HG02588 (cell line): ENCODE results near the gene AATK.

Experiments used
- ATAC-seq: cut with Tn5 transposase; IDR thresholded peaks from one replicate; pipeline ENCODE4 v1.9.1; 2021; ENCODE audit warnings: mild to moderate bottlenecking, moderate library complexity; ENCODE audit not compliant: unreplicated experiment

AATK gene

DNA sequence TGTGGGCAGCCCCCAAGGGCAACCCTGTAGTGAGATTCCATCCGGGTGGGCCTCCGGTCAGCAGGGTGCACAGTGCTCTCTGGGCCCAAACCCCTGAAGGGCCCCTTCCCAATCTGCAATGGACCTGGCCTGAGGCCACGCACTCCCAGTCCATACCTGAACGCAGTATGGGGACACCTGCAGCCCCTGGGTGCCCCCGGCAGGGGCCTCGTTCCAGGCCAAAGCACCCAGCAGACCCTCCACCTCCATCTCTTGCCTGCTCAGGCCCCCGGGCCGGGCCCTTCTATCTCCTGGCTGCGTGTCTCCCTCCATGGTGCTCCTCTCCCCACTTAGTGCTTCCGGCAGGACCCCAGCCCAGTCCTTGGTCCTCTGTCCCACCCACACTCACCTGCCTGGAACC, 17.3 kb upstream of the AATK start:
- no peak for ATAC-seq

DNA sequence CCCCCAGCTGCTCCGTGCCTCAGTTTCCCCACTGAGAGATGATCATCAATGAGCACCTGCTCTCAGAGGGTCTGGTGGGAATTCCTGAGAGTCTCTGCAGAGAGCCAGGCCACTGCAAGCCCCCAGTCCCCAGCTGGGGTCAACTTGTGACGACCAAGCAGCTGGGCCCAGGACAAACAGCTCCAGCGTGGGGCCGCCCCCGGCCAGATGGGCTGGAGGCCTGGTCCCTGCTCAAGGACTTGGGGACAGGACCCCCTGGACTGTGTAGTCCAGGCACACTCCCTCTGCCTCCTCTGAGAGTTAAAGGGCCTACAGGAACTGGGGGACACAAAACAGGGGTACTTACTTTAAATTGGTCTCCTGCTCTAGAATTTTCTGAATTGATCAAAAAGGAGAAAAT, 16.6 kb upstream of the AATK start:
- no peak for ATAC-seq

DNA sequence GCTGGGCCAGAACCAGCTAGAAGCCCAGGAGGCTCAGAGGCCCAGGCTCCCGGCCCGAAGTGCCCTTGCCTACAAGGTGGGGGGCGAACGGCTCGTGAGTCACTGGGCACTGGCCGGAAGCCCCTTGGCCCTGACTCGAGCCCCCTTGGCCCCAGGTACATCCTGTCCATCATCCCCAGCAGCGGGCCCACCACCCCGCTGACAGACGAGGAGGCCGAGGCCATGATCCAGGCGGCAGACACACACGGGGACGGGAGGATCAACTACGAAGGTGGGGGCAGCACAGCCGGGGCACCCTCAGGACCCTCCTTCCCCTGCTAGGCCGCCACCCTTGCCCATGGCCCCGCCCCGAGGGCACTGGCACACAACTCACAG, 15.8 kb upstream of the AATK start:
- no peak for ATAC-seq

DNA sequence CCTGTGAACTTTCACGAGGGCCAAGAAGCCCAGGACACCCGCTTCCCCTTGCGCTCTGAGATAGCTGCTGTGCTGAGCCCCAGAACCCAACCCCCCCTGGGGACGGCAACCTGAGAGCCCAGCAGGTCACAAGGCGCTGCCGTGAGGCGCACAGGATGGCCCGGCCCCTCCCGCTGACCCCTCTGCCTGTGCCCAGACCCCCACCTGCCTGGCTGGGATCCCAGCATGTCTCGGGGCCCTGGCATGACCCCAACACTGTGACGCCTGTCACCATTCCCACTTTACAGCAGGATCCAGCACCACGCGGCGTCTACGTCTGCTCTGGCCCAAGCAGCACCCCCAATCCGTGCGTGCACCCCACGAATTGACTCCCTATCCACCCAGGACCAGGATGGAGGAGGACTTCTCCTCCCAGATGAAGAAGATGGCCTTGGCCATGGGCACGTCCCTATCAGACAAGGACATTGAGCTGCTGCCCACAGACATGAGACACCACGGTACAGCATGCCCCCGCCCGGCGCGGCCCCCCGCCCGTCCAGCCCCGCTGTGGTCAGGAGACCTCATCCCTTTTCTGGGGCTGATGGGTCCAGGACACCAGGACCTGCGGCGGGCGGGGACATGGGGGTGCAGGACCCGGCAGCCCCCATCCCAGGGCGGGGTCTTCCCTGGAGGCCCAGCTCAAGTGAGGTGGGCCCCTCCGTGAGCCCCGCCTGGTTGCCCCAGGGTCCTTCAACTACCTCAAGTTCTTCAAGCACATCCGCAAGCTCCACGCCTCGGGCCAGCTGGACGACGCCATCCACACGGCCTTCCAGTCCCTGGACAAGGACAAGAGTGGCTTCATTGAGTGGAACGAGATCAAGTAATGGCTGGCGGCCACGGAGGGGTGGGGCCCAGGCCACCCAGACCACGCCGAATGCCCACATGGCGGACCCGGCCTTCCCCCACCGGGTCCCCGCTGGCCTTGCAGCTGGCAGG, 15.1 kb upstream of the AATK start:
- ATAC-seq = no peak

DNA sequence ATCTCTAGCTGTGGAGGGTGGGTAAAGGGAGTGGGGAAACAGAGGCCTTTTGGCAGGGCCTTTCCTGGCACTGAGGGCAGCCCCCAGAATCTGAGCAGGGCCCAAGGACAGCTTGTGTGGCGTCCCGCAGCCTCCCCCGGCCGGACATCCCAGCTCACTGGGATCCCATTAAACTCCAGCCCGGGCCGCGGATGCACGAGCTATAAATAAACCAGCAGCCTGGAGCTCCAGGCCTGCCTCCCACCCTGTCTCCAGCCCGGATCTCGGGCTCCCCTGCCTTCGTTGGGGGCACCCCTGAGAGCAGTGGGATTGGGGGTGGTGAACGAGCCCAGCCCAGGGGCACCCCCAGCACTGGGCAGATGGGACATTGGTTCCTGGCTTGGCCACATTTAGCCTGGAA, 13.8 kb upstream of the AATK start:
- no peak for ATAC-seq

DNA sequence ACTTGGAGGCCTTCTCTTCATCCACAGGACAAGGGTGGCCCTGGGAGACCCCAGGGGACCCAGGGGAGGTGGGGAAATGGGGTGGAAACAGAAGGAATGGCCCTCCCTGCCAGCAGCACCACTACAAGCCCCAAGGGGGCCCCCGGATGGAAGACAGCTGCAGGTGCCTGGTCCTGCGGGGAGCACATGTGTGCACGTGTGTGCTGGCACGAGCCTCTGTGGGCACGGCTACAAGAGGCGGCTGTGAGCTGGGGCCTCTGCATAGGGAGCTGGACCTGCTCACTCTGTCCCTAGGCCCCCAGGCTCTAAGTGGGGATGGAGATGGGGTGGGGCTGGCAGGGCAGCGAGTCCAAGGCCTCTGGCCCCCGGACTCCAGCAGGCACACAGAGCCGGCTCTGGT, 13.2 kb upstream of the AATK start:
- no peak for ATAC-seq

DNA sequence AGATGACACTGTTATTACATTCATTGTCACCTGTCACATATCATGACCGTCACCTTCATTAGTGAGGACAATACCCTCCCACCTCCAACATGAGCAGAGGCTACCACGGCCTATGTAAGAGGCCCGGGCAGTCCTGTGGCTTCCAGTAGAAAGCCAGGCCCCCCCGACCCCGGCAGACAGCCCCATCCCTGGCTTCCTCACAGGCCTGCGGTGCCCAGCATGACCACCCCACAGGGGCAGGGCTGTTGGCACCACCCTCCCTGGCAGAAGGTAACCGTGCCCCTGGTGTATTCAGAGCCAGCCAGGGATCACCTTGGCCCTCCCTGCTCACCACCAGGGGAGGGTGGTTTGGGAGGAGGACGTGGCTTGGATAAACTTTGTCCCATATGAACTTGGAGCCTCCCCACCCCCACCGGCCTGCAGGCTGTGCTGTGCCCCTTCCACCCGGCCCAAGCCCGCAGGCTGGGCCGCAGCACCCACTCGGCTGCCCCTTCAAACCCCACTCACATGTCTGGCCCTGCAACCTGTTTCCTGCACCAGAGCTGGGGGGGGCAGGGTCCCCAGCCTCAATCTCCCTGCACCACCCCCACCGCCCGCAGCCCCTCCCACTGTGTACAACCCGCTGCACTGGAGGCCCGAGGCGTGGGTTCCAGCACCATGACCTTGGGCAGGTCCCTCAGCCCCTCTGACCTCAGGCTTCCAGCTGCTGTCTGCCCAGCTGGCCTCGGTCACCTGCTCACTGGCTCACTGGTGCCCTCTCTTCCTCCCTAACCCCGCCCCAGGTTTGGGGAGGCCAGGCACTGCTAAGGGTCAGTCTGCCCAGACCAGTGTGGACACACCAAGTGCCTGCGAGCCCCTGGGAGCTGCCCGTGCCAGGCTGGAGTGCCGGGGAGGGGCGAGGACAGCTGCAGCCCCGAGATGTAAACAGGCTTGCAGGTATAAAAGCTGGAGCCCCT, 12.4 kb upstream of the AATK start:
- ATAC-seq = no peak

DNA sequence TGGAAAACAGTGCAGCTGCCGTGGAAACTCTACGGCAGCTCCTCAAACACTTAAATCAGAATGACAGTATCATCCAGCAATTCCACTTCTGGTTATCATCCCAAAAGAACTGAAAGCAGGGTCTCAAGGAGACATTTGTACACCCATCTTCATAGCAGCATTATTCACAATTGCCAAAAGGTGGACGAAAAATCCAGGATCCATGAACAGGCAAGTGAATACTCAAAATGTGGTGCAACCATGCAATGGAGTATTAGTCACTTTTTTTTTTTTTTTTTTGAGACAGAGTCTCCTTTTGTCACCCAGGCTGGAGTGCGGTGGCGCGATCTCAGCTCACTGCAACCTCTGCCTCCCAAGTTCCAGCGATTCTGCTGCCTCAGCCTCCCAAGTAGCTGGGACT, 10.6 kb upstream of the AATK start:
- ATAC-seq = no peak

DNA sequence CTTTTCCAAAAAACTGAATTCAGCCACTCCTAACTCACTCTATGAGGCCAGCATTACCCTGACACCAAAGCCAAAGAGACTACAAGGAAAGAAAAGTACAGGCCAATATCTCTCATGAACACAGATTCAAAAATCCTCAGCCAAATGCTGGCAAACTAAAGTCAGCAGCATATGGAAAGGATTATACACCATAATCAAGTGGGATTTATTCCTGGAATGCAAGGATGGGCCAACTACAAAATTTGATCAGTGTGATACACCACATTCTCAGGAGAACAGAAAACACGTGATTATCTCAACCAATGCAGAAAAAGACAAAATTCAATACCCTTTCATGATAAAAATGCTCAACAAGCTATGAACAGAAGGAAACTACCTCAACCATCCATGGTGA, 7.7 kb upstream of the AATK start:
- ATAC-seq = no peak

DNA sequence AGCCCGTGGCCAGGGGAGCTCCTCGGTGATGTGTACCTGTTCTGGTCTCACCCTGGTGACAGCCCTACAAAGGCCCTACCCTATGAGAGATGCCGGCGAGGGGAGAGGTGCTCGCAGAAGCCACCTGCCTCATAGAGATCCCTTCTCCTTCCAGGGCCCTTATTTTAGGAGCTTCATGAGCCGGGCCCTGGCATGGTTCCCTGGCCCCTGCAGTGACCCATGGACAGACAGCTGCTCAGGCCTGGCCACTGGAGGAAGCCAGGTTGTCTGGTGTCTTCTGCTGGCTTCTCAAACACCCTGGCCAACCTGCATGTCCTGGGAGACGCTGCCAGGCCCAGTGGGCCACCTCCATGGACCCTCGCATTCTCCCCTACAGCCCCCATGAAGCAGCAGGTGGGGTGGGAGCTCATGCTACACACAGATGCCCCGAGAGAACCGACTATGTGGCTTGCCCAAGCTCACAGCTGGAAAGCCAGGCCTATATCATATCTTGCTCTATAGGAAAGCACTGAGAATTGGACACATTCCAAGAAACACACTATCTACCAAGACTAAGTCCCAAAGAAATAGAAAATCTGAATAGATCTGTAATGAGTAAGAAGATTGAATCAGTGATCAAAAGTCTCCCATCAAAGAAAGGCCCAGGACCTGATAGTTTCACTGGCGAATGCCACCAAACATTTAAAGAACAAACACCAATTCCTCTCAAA, 7.2 kb upstream of the AATK start:
- no peak for ATAC-seq

DNA sequence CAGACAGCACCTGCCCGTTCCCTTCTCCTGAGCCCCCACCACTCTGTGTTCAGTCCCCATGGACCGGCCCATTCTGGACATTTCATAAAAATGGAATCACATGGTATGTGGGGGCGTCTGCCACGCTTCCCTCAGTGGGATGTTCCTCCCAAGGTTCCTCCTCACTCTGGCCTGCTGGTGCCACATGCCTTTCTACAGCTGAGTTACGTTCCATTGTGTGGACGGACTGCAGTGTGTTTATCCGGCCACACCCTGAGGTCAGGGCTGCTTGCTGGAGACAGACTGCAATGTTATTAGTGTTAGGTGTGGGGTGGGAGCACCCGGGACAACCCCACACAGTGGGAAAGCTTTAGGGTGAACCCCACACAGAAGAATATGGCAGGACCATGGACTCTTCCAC, 5.9 kb upstream of the AATK start:
- no peak for ATAC-seq

DNA sequence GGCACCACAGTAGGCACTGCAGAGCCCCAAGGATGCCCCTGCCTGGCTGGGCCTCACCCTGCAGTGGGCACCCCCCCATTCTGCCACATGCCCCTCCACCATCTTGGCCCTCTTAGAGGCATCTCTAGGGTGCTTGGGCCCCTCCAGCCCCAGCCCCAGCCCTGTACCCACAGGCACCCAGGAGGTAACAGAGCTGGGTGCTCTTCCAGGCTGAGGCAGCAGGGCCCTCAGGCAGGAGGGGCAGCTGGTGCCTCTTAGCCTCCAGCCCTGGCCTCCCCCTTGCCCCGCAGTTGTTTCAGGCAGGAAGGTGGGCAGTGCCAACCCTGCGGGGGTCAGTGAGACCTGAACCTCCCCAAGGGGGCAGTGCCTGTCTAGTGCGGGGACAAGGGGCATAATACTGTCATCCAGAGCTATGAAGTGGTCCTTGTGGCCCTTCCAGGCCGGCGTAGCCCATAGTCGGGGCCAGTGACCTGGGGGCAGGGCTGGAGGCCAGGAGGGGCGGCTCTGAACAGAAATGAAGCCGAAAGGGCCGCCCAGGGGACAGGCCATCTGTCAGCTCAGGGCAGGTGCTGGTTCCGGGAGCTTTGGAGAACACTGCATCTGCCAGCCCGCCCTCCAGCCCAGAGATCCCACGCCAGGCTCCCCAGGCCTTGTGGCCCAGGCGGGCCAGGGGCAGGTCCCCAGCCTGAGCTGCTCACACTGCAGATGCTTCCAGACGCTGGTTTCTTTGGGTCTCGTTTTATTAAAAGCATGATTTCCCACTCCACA, 4.9 kb upstream of the AATK start:
- no peak for ATAC-seq

DNA sequence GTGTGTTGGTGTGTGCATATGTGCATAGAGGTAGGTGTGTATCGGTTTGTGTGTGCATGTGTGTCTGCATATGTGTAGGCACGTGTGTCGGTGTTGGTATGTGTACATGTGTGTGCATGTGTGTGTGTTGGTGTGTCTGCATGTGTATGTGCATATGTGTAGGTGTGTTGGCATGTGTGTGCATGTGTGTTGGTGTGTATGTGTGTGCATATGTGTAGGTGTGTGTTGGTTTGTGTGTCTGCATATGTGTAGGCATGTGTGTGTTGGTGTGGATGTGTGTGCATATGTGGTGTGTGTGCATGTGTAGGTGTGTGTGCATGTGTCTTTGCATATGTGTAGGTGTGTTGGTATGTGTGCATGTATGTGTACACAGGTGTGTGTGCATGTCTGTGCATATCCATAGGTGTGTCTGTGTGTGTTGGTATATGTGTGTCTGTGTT, 3.9 kb upstream of the AATK start:
- ATAC-seq = no peak

DNA sequence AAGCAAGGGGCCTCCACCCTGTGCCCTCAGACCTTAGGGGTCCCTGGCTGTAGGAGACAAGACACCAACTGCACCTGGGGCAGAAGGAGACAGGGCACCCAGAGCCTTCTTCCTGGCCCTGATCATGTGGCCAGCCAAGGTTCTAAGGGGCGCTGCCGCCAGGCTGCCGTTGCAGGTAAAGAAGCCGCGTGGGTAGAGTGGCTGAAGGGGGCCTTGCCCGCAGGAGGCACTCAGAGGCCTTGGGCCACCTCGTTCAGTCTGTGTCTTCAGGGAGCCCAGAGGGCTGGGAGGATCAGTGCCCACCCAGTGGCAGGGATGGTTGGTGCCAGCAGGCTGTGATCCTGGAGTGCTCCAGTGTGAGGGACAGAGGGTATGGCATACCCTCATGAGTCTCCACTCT, 1.6 kb upstream of the AATK start:
- no peak for ATAC-seq

DNA sequence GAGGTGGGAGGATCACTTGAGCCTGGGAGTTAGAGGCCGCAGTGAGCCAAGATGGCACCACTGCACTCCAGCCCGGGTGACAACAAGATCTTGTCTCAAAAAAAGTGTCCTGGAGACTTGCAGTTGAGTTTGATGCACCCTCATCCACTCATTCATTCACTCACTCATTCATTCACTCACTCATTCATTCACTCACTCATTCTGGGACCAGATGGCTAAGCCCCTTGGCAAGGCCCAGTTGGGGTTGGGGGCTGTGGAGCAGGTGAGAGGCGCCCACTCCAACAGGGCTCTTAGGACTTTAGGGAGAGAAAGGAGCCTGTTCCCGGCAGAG, 1.1 kb upstream of the AATK start:
- ATAC-seq = no peak

DNA sequence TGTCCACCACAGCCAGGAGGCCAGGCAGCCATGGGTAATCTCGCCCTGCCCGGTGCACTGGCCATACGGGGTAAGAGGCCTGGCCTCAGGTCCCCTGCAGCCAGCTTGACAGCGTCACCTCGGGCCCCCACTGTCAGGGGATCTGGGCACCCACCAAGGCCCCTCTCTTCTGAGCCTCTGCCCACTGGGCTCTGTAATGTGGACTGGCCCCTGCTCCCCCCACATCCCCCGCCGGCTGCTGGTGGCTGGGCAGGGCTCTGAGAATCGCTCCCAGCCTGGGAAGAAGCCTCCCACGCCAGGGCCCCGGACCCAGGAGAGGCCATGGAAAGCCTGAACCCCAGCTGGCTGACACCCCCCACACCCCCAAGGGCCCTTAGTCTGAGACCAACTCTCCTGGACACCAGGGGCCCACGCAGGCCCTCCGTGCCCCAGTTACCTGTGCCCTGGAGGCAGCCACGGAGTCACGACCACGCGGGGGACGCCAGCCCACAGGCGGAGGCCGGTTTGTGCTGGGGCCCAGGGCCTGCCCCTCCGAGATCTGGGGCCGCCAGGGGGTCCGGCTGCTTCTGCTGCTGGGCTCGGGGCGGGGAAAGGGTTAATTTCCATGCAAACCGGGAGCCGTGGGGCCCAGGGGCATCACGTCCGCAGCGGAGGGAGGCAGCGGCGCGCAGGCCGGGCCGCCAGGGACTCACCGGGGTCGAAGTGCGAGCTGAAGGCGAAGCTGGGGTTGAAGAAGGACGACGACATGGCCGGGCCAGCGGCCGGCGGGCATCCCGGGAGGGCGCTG, 582 bp downstream of the AATK start, which contains the start of gene PVALEF:
TSS of gene PVALEF (plus strand) at position 262 of the 787 bp plus-strand sequence. CDS start 15,720 bp downstream, outside the sequence.
- ATAC-seq = no peak

DNA sequence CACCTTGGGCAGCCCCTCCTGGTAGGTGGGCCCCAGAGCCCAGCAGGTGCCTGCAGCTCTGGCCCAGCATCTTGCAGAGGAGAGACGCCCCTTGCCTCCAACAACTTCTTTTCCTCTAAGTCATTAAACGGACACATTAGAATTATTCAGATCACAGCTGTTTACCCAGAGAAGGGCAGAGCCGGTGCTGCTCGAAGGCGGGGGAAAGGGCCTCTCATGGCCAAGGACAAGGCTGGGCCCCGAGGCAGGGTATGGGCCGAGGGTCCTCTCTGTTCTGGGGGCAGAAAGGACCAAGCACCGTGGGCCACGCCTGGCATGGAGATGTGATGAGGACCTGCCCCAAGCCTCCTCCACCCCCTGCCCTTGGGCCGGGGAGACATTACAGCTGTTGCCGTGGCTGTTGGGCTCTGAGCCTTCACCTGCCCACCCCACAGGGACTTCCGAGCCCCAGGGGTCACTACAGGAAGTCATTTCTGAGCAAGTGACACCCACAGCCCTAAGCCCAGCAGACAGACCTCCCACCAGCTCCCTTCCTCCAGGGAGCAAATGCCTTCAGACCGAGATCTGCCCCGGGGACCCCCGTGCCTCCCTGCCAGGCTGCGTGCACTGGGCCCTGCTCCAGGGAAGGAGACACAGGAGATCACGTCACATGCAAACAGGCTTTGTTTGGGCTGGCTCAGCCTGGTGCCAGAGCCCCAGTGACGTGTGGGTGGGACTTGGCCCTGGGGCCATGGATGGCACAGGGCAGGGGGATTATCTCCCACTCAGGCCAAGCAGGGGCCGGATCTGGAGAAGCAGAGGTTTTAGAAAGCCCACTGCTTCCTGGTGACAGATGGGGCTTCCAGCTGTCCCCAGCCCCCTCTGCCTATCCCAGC, 1.4 kb downstream of the AATK start:
- no peak for ATAC-seq

DNA sequence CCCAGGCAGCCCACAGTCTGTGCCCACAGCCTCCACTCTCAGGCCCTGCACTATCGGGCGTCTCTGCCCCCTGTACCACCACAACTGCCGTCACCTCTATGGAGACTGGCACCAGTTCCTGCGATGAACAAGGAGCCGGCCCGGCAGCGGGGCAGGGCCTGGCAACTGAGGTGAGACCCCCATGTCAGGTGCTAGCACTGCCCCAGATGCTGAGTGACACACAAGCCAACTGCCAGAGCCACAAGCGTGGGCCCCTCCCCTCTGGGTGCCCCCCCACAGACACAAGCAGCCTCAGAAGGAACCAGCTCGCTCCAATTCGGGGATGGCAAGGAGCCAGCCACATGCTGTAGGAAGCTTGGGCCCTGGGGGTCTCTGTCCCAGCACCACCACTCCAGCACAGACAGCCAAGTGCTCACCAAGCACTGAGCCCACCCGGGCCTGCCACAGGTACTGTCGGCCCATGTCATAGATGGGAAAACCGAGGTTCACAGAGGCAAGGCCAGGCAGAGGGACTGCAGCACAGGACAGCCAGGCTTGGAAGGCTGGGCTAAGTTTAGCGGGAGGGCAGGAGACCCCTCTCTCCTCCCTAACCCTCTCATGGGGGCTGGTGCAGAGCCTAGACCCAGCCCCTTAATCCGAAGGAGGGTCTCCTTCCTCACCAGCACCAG, 2.2 kb downstream of the AATK start:
- no peak for ATAC-seq
